Superior temporal gyrus (tissue), 1 donor: ENCODE measurements around the gene SERTAD1.

Experiments
- DNase-seq: peaks from one replicate; pipeline ENCODE4 v3.0.0-alpha.2; 2016; ENCODE audit errors: extremely low spot score

Gene SERTAD1

DNA sequence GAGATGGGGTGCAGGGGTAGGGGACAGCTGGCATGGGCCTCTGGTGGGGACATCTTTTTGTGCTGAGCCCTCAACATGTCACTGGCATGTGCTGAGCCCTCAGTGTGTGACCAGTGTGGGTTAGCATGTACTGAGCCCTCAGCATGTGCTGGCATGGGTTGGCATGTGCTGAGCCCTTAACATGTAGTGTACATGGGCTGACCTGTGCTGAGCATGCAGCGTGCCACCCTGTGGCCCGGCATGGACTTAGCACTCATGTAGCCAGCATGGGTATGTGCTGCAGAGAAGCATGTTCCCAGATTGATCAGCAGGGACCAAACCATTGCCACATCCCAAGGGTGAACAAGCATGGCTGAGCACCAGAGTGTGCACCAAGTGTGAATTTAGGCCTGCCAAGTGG, 47.3 kb downstream of the SERTAD1 start:
- DNase-seq: no peak

DNA sequence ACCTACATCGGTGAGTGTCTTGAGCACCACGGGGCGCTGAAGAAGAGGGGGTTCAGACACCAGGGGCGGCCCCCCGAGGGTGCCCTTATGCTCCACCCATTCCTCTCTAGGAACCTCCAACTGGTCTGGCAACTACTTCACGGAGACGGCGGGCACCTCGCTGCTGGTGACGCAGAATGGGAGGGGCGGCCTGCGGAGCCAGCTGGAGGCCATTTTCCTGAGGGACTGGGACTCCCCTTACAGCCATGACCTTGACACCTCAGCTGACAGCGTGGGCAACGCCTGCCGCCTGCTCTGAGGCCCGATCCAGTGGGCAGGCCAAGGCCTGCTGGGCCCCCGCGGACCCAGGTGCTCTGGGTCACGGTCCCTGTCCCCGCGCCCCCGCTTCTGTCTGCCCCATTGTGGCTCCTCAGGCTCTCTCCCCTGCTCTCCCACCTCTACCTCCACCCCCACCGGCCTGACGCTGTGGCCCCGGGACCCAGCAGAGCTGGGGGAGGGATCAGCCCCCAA, 47.9 kb downstream of the SERTAD1 start:
- no peak for DNase-seq

DNA sequence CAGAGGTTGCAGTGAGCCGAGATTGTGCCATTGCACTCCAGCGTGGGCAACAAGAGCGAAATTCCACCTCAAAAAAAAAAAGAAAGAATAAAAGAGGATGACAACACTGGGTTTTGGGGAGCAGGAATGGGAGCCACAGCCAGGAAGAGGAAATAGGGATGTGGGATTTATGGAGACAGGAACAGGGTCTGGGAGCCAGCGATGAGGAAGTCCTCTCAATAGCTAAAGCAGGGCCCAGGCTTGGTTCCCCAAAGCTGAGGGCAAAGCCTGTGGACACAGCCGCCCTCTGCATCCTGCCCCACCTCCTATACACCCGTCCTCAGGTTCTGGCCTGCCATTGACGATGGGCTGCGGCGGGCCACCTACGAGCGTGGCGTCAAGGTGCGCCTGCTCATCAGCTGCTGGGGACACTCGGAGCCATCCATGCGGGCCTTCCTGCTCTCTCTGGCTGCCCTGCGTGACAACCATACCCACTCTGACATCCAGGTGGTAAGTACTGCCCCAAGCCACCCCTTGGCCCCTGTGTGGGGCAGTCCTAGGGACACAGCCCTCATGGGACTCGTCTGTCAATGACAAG, 49.4 kb downstream of the SERTAD1 start:
- DNase-seq: no peak

DNA sequence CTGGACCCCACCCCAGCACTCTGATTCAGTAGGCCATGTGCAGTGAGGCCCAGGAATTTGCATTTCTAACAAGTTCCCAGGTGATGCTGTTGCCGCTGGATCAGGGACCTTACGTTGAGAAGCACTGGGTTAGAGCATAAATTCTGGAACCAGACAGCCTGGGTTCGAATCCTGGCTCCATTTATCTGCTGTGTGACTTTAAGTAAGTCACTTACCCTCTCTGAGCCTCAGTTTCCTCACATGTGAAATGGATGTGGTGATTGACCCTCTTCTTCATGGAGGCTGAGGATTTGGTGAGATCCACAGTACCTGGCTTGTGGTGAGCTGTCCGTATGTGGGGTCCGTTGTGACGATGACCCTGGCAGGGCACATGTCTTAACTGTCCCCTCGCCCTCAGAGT, 51.7 kb downstream of the SERTAD1 start:
- DNase-seq: no peak

DNA sequence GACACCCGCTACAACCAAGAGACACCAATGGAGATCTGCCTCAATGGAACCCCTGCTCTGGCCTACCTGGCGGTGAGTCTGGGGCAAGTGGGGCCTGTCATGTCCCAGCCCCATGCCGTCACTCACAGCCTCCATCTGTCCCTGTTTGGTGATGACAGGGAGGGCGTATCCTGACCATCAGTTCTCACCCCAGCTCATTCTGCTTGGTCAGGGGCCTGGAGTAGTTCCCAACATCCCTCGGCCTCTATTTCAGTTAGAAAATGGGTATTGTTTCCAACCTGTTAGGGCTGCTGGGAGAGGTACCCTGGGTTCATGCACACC, 54.0 kb downstream of the SERTAD1 start:
- no peak for DNase-seq
